Neuronal stem cell (in vitro differentiated cells): ENCODE data around the gene RASGRF2.

ENCODE experiments used
- DNase-seq: peaks from one replicate; pipeline ENCODE4 v3.0.0-alpha.2; 2013; ENCODE audit warnings: low spot score
- H2AFZ ChIP-seq: one replicate; pipeline ENCODE4 v1.6.1; 2013; ENCODE audit warnings: mild to moderate bottlenecking, low read length, inconsistent platforms
- H2AK5ac ChIP-seq: 2 replicates; pipeline ENCODE4 v1.6.1; 2013; ENCODE audit warnings: low read depth, mild to moderate bottlenecking, inconsistent platforms, low read length, moderate library complexity, mixed read lengths
- H2BK120ac ChIP-seq: 2 replicates; pipeline ENCODE4 v1.6.1; 2013; ENCODE audit warnings: low read depth, mild to moderate bottlenecking, inconsistent platforms, low read length, moderate library complexity, mixed read lengths
- H2BK12ac ChIP-seq: one replicate; pipeline ENCODE4 v1.6.1; 2013; ENCODE audit warnings: low read length, inconsistent platforms
- H2BK15ac ChIP-seq: 2 replicates; pipeline ENCODE4 v1.6.1; 2013; ENCODE audit warnings: mild to moderate bottlenecking, low read length, inconsistent platforms, mixed read lengths
- H2BK5ac ChIP-seq: one replicate; pipeline ENCODE4 v1.6.1; 2013; ENCODE audit warnings: inconsistent platforms, mild to moderate bottlenecking, low read length, moderate library complexity
- H3K14ac ChIP-seq: one replicate; pipeline ENCODE4 v1.6.1; 2013; ENCODE audit warnings: low read length, inconsistent platforms
- H3K18ac ChIP-seq: 2 replicates; pipeline ENCODE4 v1.6.1; 2013; ENCODE audit warnings: low read length, inconsistent platforms
- H3K23ac ChIP-seq: 2 replicates; pipeline ENCODE4 v1.6.1; 2013; ENCODE audit warnings: low read depth, mild to moderate bottlenecking, mixed read lengths, low read length, inconsistent platforms; ENCODE audit not compliant: poor library complexity
- H3K27ac ChIP-seq: replicated peaks from 3 replicates; pipeline ENCODE4 v1.5.1; 2013; ENCODE audit warnings: low read length, inconsistent platforms
- H3K27me3 ChIP-seq, 3 experiments: 2 replicates each; pipeline ENCODE4 v1.6.1; 2013; ENCODE audit warnings: low read length in 3 of 3, mild to moderate bottlenecking in 2 of 3, inconsistent platforms in 1 of 3, low read depth in 1 of 3, mixed read lengths in 1 of 3, moderate library complexity in 1 of 3; ENCODE audit not compliant: control insufficient read depth in 3 of 3, insufficient read depth in 3 of 3
- H3K36me3 ChIP-seq, 2 donors: replicated peaks in 1 of 2; 2 replicates each; pipeline ENCODE4 v1.6.1; 2013; ENCODE audit warnings: low read length in 2 of 2; ENCODE audit not compliant: control insufficient read depth in 2 of 2, insufficient read depth in 2 of 2
- H3K4ac ChIP-seq: 2 replicates; pipeline ENCODE4 v1.6.1; 2013; ENCODE audit warnings: inconsistent platforms, mild to moderate bottlenecking, low read length, moderate library complexity
- H3K4me1 ChIP-seq, 2 donors: 1 replicate in 1 of 2; 2 replicates in 1 of 2; pipeline ENCODE4 v1.6.1; 2013; ENCODE audit warnings: low read length in 2 of 2, low read depth in 1 of 2; ENCODE audit not compliant: control insufficient read depth in 2 of 2, insufficient read depth in 1 of 2
- H3K4me2 ChIP-seq: one replicate; pipeline ENCODE4 v1.6.1; 2013; ENCODE audit warnings: mild to moderate bottlenecking, low read length, inconsistent platforms; ENCODE audit not compliant: insufficient read depth, poor library complexity, severe bottlenecking
- H3K4me3 ChIP-seq, 2 donors: 2 replicates each; pipeline ENCODE4 v1.5.1; 2013; ENCODE audit warnings: low read length in 2 of 2, mild to moderate bottlenecking in 2 of 2, inconsistent platforms in 1 of 2, moderate library complexity in 1 of 2
- H3K79me1 ChIP-seq: one replicate; pipeline ENCODE4 v1.6.1; 2013; ENCODE audit warnings: low read depth, mild to moderate bottlenecking, inconsistent platforms, low read length, moderate library complexity
- H3K9ac ChIP-seq: one replicate; pipeline ENCODE4 v1.6.1; 2013; ENCODE audit warnings: mild to moderate bottlenecking, low read depth, low read length, inconsistent platforms; ENCODE audit not compliant: poor library complexity
- H3K9me3 ChIP-seq, 2 donors: replicated peaks in 1 of 2; 2 replicates each; pipeline versions ENCODE3 to v1.6.1; 2013; ENCODE audit warnings: low read length in 2 of 2, mild to moderate bottlenecking in 2 of 2, inconsistent platforms in 1 of 2, low read depth in 1 of 2, mixed read lengths in 1 of 2, moderate library complexity in 1 of 2; ENCODE audit not compliant: control insufficient read depth in 2 of 2, insufficient read depth in 1 of 2
- H4K8ac ChIP-seq: one replicate; pipeline ENCODE4 v1.6.1; 2013; ENCODE audit warnings: low read depth, mild to moderate bottlenecking, inconsistent platforms, low read length, moderate library complexity
- H4K91ac ChIP-seq: one replicate; pipeline ENCODE4 v1.6.1; 2013; ENCODE audit warnings: low read length, low read depth, mild to moderate bottlenecking, inconsistent platforms; ENCODE audit not compliant: poor library complexity
- WGBS, 2 donors: extraction: QIAGEN DNeasy Blood & Tissue Kit; methylation state at CpG; one replicate each; pipeline ENCODE4 v1.1.7; 2013; ENCODE audit warnings: missing lambda C conversion rate in 2 of 2, mixed read lengths in 1 of 2; ENCODE audit not compliant: insufficient read length in 2 of 2, insufficient replicate concordance in 1 of 2; ENCODE audit errors: extremely low coverage in 2 of 2; 5-methylcytosine and 5-hydroxymethylcytosine counted together

The RASGRF2 gene

GRCh38 chr5:80916676-80917075 lies 43.5 kb upstream of the RASGRF2 start:
- Histone ChIP-seq H3K14ac (no peak overlapping the region), H4K91ac (no peak overlapping the region), H2AFZ (no peak overlapping the region), H3K4me2 (no peak overlapping the region), H2BK5ac (no peak overlapping the region), H3K23ac (no peak overlapping the region), H2AK5ac (no peak overlapping the region), H3K79me1 (no peaks in the 10 kb centered on the region), H2BK15ac (no peak overlapping the region), H3K4me1 (no peaks in the 10 kb centered on the region), H2BK120ac (no peak overlapping the region), H3K4me3 (no peak overlapping the region), H3K27me3 (no peaks in the 10 kb centered on the region), H4K8ac (no peak overlapping the region), H3K4ac (no peak overlapping the region), H3K9me3 (no peaks in the 10 kb centered on the region), H3K18ac (no peak overlapping the region), H3K9ac (no peak overlapping the region), H3K27ac (no peak overlapping the region), H2BK12ac (no peak overlapping the region), H3K36me3 (no peaks in the 10 kb centered on the region)
- no CpG with 5 or more reads among the region's 4 CpGs for WGBS, 2 donors
- DNase-seq = no peak

GRCh38 chr5:80917631-80918030 lies 42.5 kb upstream of the RASGRF2 start:
- Histone ChIP-seq H2AFZ (no peak overlapping the region), H2BK12ac (no peak overlapping the region), H3K36me3 (no peaks in the 10 kb centered on the region), H2AK5ac (no peak overlapping the region), H3K23ac (no peak overlapping the region), H3K4ac (no peak overlapping the region), H3K9me3 (no peaks in the 10 kb centered on the region), H3K27ac (no peak overlapping the region), H2BK15ac (no peak overlapping the region), H4K91ac (no peak overlapping the region), H2BK120ac (no peak overlapping the region), H2BK5ac (no peak overlapping the region), H4K8ac (no peak overlapping the region), H3K18ac (no peak overlapping the region), H3K14ac (no peak overlapping the region), H3K4me2 (no peak overlapping the region), H3K79me1 (no peaks in the 10 kb centered on the region), H3K4me3 (no peak overlapping the region), H3K9ac (no peak overlapping the region), H3K27me3 (no peaks in the 10 kb centered on the region), H3K4me1 (no peaks in the 10 kb centered on the region)
- WGBS, 2 donors = no CpG with 5 or more reads among the region's 3 CpGs
- no peak for DNase-seq

GRCh38 chr5:80919678-80920196 lies 40.4 kb upstream of the RASGRF2 start:
- no peaks in the 10 kb centered on the region for H3K27me3 ChIP-seq
- H2AFZ ChIP-seq = no peak overlapping the region
- no CpG with 5 or more reads among the region's 6 CpGs for WGBS, 2 donors
- no peaks in the 10 kb centered on the region for H3K79me1 ChIP-seq
- no peak overlapping the region for H3K23ac ChIP-seq
- no peak overlapping the region for H3K27ac ChIP-seq
- no peak overlapping the region for H3K14ac ChIP-seq
- no peak overlapping the region for H2BK12ac ChIP-seq
- H3K4me2 ChIP-seq = no peak overlapping the region
- no peak overlapping the region for H2AK5ac ChIP-seq
- no peak overlapping the region for H3K4me3 ChIP-seq
- no peak overlapping the region for H2BK120ac ChIP-seq
- no peak overlapping the region for H4K91ac ChIP-seq
- no peak for DNase-seq
- no peak overlapping the region for H2BK15ac ChIP-seq
- no peak overlapping the region for H2BK5ac ChIP-seq
- H3K4me1 ChIP-seq = no peaks in the 10 kb centered on the region
- no peak overlapping the region for H3K4ac ChIP-seq
- H3K9me3 ChIP-seq = no peaks in the 10 kb centered on the region
- H4K8ac ChIP-seq = no peak overlapping the region
- no peak overlapping the region for H3K9ac ChIP-seq
- H3K18ac ChIP-seq = no peak overlapping the region
- H3K36me3 ChIP-seq = no peaks in the 10 kb centered on the region

GRCh38 chr5:80920333-80920732 lies 39.8 kb upstream of the RASGRF2 start:
- H3K4me2 ChIP-seq = no peak overlapping the region
- no peak overlapping the region for H2AFZ ChIP-seq
- no peak overlapping the region for H3K23ac ChIP-seq
- no peak overlapping the region for H2BK12ac ChIP-seq
- no peaks in the 10 kb centered on the region for H3K36me3 ChIP-seq
- H2BK15ac ChIP-seq = no peak overlapping the region
- H3K27ac ChIP-seq = no peak overlapping the region
- H3K14ac ChIP-seq = no peak overlapping the region
- no peak overlapping the region for H4K91ac ChIP-seq
- no peaks in the 10 kb centered on the region for H3K27me3 ChIP-seq
- H3K9ac ChIP-seq = no peak overlapping the region
- H2BK5ac ChIP-seq = no peak overlapping the region
- H3K79me1 ChIP-seq = no peaks in the 10 kb centered on the region
- no peaks in the 10 kb centered on the region for H3K4me1 ChIP-seq
- no peak overlapping the region for H3K4ac ChIP-seq
- H4K8ac ChIP-seq = no peak overlapping the region
- no peak overlapping the region for H3K18ac ChIP-seq
- H2BK120ac ChIP-seq = no peak overlapping the region
- H3K4me3 ChIP-seq = no peak overlapping the region
- H2AK5ac ChIP-seq = no peak overlapping the region
- no peaks in the 10 kb centered on the region for H3K9me3 ChIP-seq
- no peak for DNase-seq
